ENCODE data around the gene MRGPRF. TPM values are rescaled to one million over a fixed set of nuclear protein-coding genes. Genes with fewer than 3 reads are reported as not detected.
"Not testable (repeated sequence)": the region's sequence is repeated elsewhere in the genome, so short reads cannot be mapped to it uniquely, and the experiment has no call there.

Gene MRGPRF
- total RNA-seq, 1 donor from 2014 or later: not detected

GRCh38 chr11:68982134-68982533 is 30.9 kb downstream of the MRGPRF start:
- DNase-seq: no peak
- intact Hi-C loops (cut with micrococcal nuclease): no loop called here
- Mint-ChIP-seq H3K36me3 (ENCODE audit: low read depth) (no peaks in the 10 kb centered on the region), H3K4me1 (no peaks in the 10 kb centered on the region), H3K9me3 (no peaks in the 10 kb centered on the region), H3K27ac (no peak overlapping the region), H3K4me3 (no peak overlapping the region), H3K27me3 (peaks cover 16% of the 10 kb centered on the region)

- Mint-ChIP-seq H3K27ac (no peak within 1 kb of the TSS), H3K9me3 (no peaks in the 10 kb centered on the region), H3K4me1 (no peaks in the 10 kb centered on the region), H3K4me3 (no peak within 1 kb of the TSS), H3K27me3 (peaks cover 8% of the 10 kb centered on the region), H3K36me3 (ENCODE audit: low read depth) (no peaks in the 10 kb centered on the region)
- intact Hi-C loops (cut with micrococcal nuclease): no loop called here
- no peak for DNase-seq
Measured at GRCh38 chr11:68980776-68981065, 32.3 kb downstream of the MRGPRF start, which contains the start of gene MRGPRD. Gene MRGPRD (minus strand): TSS chr11:68980986. CDS start chr11:68980986, 0 bp downstream.

- DNase-seq: no peak
- Mint-ChIP-seq H3K27me3 (peaks cover 7% of the 10 kb centered on the region), H3K4me1 (no peaks in the 10 kb centered on the region)
Measured at GRCh38 chr11:68979931-68980775, 32.9 kb downstream of the MRGPRF start.

DNA sequence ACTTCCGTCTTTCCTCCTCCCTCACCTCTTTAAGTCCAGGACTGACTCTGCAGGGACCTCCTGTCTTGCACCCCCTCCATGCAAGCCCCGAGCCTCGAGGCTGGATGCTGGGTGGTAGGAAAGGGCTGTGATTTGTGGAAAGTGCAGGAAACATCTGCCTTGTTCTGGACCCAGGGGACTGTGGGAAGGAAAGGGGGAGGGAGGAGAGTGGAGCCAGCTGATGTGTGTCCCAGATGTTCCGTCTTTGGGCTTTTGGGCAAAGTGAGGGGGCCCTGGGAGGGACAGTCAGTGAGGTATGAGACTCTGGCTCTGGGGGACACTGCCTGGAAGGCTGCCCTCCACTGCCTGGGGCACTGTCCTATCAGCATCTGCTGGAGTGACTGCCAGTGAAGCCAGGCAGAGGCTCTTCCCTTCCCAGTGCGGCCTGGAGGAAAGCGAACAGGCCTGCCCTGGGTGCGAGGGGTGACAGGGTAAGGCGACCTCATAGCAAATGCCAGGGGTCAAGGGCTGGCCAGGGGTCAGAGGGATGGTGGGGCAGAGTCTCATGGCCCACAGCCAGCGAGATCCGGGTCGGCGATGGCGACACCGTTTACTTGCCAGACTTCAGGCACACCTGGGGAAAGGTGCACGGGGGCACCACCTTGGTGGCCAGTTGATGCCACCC is 34.0 kb downstream of the MRGPRF start:
- Mint-ChIP-seq H3K27ac (no peak overlapping the region), H3K9me3 (no peaks in the 10 kb centered on the region), H3K36me3 (ENCODE audit: low read depth) (no peaks in the 10 kb centered on the region), H3K27me3 (peaks cover 4% of the 10 kb centered on the region), H3K4me1 (peaks cover 2% of the 10 kb centered on the region), H3K4me3 (no peak overlapping the region)
- intact Hi-C loops (cut with micrococcal nuclease): no loop called here
- DNase-seq: no peak

More at GRCh38 chr11:68979931-68980775, 32.9 kb downstream of the MRGPRF start:
- Mint-ChIP-seq H3K27ac (no peak overlapping the region), H3K9me3 (no peaks in the 10 kb centered on the region), H3K4me3 (no peak overlapping the region), H3K36me3 (ENCODE audit: low read depth) (no peaks in the 10 kb centered on the region)
- intact Hi-C loops (cut with micrococcal nuclease): no loop called here

- Mint-ChIP-seq H3K27me3 (peaks cover 4% of the 10 kb centered on the region), H3K27ac (no peak overlapping the region), H3K4me3 (no peak overlapping the region), H3K4me1 (peaks cover 2% of the 10 kb centered on the region), H3K9me3 (no peaks in the 10 kb centered on the region), H3K36me3 (ENCODE audit: low read depth) (no peaks in the 10 kb centered on the region)
- no peak for DNase-seq
- intact Hi-C loops (cut with micrococcal nuclease): no loop called here
Measured at GRCh38 chr11:68978626-68978930, 34.5 kb downstream of the MRGPRF start.

- H3K36me3 Mint-ChIP-seq (ENCODE audit: low read depth): no peaks in the 10 kb centered on the region
- peaks cover 4% of the 10 kb centered on the region for H3K27me3 Mint-ChIP-seq
- H3K9me3 Mint-ChIP-seq: no peaks in the 10 kb centered on the region
- H3K27ac Mint-ChIP-seq: no peak overlapping the region
- H3K4me1 Mint-ChIP-seq: peaks cover 2% of the 10 kb centered on the region
- no peak overlapping the region for H3K4me3 Mint-ChIP-seq
- intact Hi-C loops (cut with micrococcal nuclease): no loop called here
- no peak for DNase-seq
Measured at GRCh38 chr11:68977781-68978625, 35.0 kb downstream of the MRGPRF start.

GRCh38 chr11:68976563-68976962 is 36.5 kb downstream of the MRGPRF start:
- peaks cover 2% of the 10 kb centered on the region for H3K4me1 Mint-ChIP-seq
- intact Hi-C loops (cut with micrococcal nuclease): no loop called here
- no peak for DNase-seq
- H3K36me3 Mint-ChIP-seq (ENCODE audit: low read depth): no peaks in the 10 kb centered on the region
- H3K4me3 Mint-ChIP-seq: no peak overlapping the region
- H3K27ac Mint-ChIP-seq: no peak overlapping the region
- no peaks in the 10 kb centered on the region for H3K27me3 Mint-ChIP-seq
- no peaks in the 10 kb centered on the region for H3K9me3 Mint-ChIP-seq

DNA sequence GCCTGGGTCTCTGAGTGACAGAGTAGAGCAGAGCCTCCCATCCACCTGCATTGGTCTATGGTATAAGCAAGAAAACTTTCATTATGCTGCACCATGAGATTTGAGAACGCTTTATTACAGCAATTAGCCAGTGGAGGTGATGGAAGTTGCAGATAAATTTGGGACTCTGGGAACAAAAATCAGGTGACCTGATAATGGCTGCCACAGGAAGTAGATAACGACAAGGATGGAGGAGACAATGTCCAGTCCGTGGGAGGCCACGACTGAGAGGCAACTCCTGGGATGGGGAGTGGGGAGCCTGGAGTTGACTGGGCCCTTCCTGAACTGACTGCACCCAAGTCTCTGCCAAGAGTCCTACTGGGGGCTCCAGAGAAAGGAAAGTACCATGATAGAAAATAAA is 37.0 kb downstream of the MRGPRF start:
- no peaks in the 10 kb centered on the region for H3K9me3 Mint-ChIP-seq

DNA sequence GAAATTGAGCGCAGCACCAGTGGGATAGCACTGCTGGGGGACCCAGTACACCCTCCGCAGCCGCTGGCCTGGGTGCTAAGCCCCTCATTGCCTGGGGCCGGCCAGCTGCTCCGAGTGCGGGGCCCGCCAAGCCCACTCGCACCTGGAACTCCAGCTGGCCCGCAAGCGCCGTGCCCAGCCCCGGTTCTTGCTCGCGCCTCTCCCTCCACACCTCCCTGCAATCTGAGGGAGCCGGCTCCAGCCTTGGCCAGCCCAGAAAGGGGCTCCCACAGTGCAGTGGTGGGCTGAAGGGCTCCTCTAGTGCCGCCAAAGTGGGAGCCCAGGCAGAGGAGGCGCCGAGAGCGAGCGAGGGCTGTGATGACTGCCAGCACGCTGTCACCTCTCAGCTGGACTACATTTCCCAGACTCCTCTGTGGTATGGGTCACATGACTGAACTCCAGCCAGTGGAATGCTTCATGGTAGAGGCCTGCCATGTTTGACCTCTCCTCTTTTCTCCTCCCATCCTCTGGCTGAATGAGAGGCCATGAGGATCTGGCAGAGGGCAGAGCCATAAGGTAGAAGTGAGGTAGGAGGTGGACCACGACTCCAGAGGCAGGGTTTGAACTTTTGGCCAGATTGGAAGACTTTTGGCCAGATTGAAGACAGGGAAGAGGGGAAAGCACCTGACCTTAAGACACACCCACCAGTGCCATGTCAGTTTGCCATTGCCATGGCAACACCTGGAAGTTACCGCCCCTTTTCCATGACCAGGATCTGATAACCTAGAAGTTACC is 38.4 kb downstream of the MRGPRF start:
- intact Hi-C loops (cut with micrococcal nuclease): no loop called here
- no peaks in the 10 kb centered on the region for H3K36me3 Mint-ChIP-seq (ENCODE audit: low read depth)
- peaks cover 2% of the 10 kb centered on the region for H3K4me1 Mint-ChIP-seq
- no peaks in the 10 kb centered on the region for H3K27me3 Mint-ChIP-seq
- DNase-seq: peak; percentile 73
- H3K4me3 Mint-ChIP-seq: no peak overlapping the region
- H3K9me3 Mint-ChIP-seq: no peaks in the 10 kb centered on the region
- H3K27ac Mint-ChIP-seq: peak overlapping the region; percentile 79

More for the DNA sequence above, 37.0 kb downstream of the MRGPRF start:
- Mint-ChIP-seq H3K27me3 (no peaks in the 10 kb centered on the region), H3K4me1 (peaks cover 2% of the 10 kb centered on the region), H3K27ac (no peak overlapping the region), H3K36me3 (ENCODE audit: low read depth) (no peaks in the 10 kb centered on the region), H3K4me3 (no peak overlapping the region)
- no peak for DNase-seq
- intact Hi-C loops (cut with micrococcal nuclease): no loop called here

GRCh38 chr11:68973706-68974105 is 39.3 kb downstream of the MRGPRF start:
- DNase-seq; H3K27ac Mint-ChIP-seq; intact Hi-C loops (cut with micrococcal nuclease): not testable (repeated sequence)

DNA sequence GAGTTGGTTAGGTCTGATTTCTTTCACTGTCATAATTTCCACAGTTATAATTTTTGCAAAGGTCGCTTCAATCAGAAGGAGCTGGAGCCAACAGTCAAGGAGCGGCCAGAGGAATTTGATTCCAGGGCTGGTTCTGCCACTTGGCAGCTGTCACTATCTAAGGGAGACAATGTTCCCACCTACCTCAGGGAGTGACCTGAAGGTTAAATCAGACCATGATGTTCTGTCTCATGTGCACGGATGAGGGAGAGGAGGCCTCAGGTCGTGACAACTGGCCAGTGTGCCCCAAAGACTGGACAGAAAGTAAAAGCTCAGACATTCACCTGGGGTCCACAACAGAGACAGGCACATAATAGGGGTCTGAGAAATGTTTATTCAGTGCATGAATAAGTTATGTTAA is 39.8 kb downstream of the MRGPRF start:
- no peaks in the 10 kb centered on the region for H3K9me3 Mint-ChIP-seq
- intact Hi-C loops (cut with micrococcal nuclease): no loop called here
- no peak overlapping the region for H3K4me3 Mint-ChIP-seq
- no peaks in the 10 kb centered on the region for H3K36me3 Mint-ChIP-seq (ENCODE audit: low read depth)
- no peak overlapping the region for H3K27ac Mint-ChIP-seq
- H3K27me3 Mint-ChIP-seq: no peaks in the 10 kb centered on the region
- H3K4me1 Mint-ChIP-seq: peaks cover 2% of the 10 kb centered on the region
- no peak for DNase-seq

More at GRCh38 chr11:68973706-68974105, 39.3 kb downstream of the MRGPRF start:
- H3K4me3 Mint-ChIP-seq; H3K9me3 Mint-ChIP-seq; H3K36me3 Mint-ChIP-seq (ENCODE audit: low read depth); H3K4me1 Mint-ChIP-seq; H3K27me3 Mint-ChIP-seq: not testable (repeated sequence)

DNA sequence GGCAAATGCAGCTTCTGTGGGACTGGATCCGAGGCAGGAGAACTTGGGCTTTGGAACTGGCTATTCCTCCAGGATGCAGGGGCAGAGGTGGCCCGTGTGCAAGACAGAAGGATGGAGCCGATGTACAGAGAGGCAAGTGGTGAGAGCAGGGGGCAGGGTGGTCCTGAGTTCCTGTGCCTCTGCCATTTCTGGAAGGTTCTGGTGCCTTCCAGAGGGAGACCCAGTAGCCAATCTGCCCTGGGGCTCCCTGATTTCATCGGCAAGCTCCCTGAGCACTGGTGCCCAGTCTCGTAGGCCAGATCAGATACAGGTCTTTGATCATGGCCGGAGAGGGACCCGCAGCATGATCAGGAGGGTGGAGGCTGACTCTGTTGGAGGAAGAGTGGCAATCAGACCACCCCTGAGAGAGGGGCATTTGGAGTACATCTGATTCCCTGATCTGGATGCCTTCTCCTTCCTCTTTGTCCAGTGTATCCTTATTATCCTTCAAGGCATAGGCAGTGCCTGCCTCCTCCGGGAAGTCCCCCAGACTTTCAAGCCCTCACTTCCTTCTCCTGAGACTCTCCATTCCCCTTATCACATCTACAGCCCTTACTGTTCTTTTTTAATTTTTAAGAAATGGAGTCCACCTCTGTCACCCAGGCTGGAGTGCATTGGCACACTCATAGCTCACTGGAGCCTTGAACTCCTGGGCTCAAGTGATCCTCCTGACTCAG is 42.0 kb downstream of the MRGPRF start:
- no peaks in the 10 kb centered on the region for H3K27me3 Mint-ChIP-seq
- H3K27ac Mint-ChIP-seq: no peak overlapping the region
- H3K4me3 Mint-ChIP-seq: no peak overlapping the region
- intact Hi-C loops (cut with micrococcal nuclease): no loop called here
- peaks cover 4% of the 10 kb centered on the region for H3K4me1 Mint-ChIP-seq
- no peak for DNase-seq
- no peaks in the 10 kb centered on the region for H3K36me3 Mint-ChIP-seq (ENCODE audit: low read depth)
- no peaks in the 10 kb centered on the region for H3K9me3 Mint-ChIP-seq

DNA sequence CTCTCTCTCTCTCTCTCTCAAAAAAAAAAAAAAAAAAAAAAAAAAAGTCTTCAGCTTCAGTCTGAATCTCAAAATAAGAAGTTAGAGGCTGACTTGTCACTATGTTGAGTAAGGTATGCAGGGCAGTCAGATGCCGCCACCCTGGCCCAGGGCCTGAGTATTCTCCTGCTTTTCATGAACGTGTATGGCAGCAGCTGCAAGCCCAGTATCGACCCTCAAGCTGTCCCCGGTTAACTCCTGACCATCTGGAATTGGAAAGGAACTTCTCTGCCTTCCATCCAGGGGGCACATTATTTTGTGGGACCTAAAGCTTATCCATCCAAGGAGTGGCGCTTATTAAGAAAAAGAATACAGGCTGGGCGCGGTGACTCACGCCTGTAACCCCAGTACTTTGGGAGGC is 43.7 kb downstream of the MRGPRF start:
- H3K27ac Mint-ChIP-seq: no peak overlapping the region
- H3K4me1 Mint-ChIP-seq: peaks cover 7% of the 10 kb centered on the region
- no peaks in the 10 kb centered on the region for H3K36me3 Mint-ChIP-seq (ENCODE audit: low read depth)
- intact Hi-C loops (cut with micrococcal nuclease): no loop called here
- no peak overlapping the region for H3K4me3 Mint-ChIP-seq
- no peaks in the 10 kb centered on the region for H3K9me3 Mint-ChIP-seq
- no peak for DNase-seq
- no peaks in the 10 kb centered on the region for H3K27me3 Mint-ChIP-seq

Measured in activated CD4-positive, alpha-beta T cell treated with anti-CD3 and anti-CD28 coated beads, Interleukin-2, amount 10 ng/mL, durations not matched to agents 24 days and 14 days (primary cell).